Fibroblast of pulmonary artery (primary cell): ENCODE data around the gene OR4D6.

ENCODE experiments used
- DNase-seq: peaks from one replicate; pipeline ENCODE4 v3.0.0-alpha.2; 2010; ENCODE audit warnings: low read depth
- H3K4me3 ChIP-seq: replicated peaks from 2 replicates; pipeline ENCODE4 v1.5.1; 2011; ENCODE audit warnings: low read depth, mild to moderate bottlenecking, control low read depth, low read length, moderate library complexity
- CTCF ChIP-seq: IDR thresholded peaks from 2 replicates; pipeline ENCODE4 v1.5.1; 2011; ENCODE audit warnings: mild to moderate bottlenecking, control low read depth, low read length, inconsistent platforms; ENCODE audit errors: missing control alignments

Gene OR4D6

GRCh38 chr11:59448484-59448883, 8.3 kb upstream of the OR4D6 start:
- no peak overlapping the region for H3K4me3 ChIP-seq
- DNase-seq: no peak
- no peak for TF ChIP-seq CTCF

GRCh38 chr11:59459916-59460315, 3.2 kb downstream of the OR4D6 start:
- TF ChIP-seq CTCF: no peak
- no peak for DNase-seq
- no peak overlapping the region for H3K4me3 ChIP-seq

- no peak for TF ChIP-seq CTCF
- peak; percentile 33 for DNase-seq
- no peak overlapping the region for H3K4me3 ChIP-seq
Measured at GRCh38 chr11:59463190-59463641, 6.5 kb downstream of the OR4D6 start.

- no peak for TF ChIP-seq CTCF
- no peak for DNase-seq
- H3K4me3 ChIP-seq: no peak within 1 kb of the TSS
Measured at GRCh38 chr11:59473015-59473414, 16.3 kb downstream of the OR4D6 start, which contains the start of gene OR4D10. OR4D10 (plus strand) TSS chr11:59473315; CDS start chr11:59477430, 4,115 bp downstream.

GRCh38 chr11:59475176-59475575, 18.4 kb downstream of the OR4D6 start:
- no peak overlapping the region for H3K4me3 ChIP-seq
- DNase-seq: no peak
- TF ChIP-seq CTCF: no peak

GRCh38 chr11:59479906-59480305, 23.1 kb downstream of the OR4D6 start:
- DNase-seq: no peak
- no peak overlapping the region for H3K4me3 ChIP-seq
- TF ChIP-seq CTCF: no peak

GRCh38 chr11:59480359-59480758, 23.6 kb downstream of the OR4D6 start:
- H3K4me3 ChIP-seq: no peak overlapping the region
- TF ChIP-seq CTCF: no peak

More at GRCh38 chr11:59480359-59480758, 23.6 kb downstream of the OR4D6 start:
- DNase-seq: no peak
